CD8-positive, alpha-beta memory T cell (primary cell): ENCODE data around the gene PREPL. TPM values are rescaled to one million over a fixed set of nuclear protein-coding genes. Genes with fewer than 3 reads are reported as not detected.
A peak's percentile ranks its signal among the peaks of the same experiment; 100 is the strongest.

ENCODE experiments used
- CTCF ChIA-PET: fragments of 350-600 bp; sonication (Branson Sonifier 250); formaldehyde crosslinking; loops from one replicate; lab custom pipeline; 2021; ENCODE audit warnings: antibody characterized with exemption; lab: Charles Lee
- POLR2A ChIA-PET: fragments of 350-600 bp; sonication (Branson Sonifier 250); formaldehyde crosslinking; loops from one replicate; lab custom pipeline; 2021; ENCODE audit warnings: antibody characterized with exemption; lab: Charles Lee
- DNase-seq, 5 donors: peaks; one replicate each; pipeline versions ENCODE4 v3.0.0 to v3.0.0-alpha.2; 2020 to 2022; ENCODE audit warnings: mixed read lengths in 1 of 5
- H3K27ac ChIP-seq: one replicate; pipeline ENCODE4 v1.7.0; 2013; ENCODE audit warnings: low read depth, mild to moderate bottlenecking, low read length, moderate library complexity
- H3K27me3 ChIP-seq: 2 replicates; pipeline ENCODE4 v1.7.0; 2013; ENCODE audit warnings: low read length, mild to moderate bottlenecking; ENCODE audit not compliant: insufficient read depth, poor library complexity, severe bottlenecking
- H3K36me3 ChIP-seq: 2 replicates; pipeline ENCODE4 v1.7.0; 2013; ENCODE audit warnings: mild to moderate bottlenecking, low read length, moderate library complexity; ENCODE audit not compliant: insufficient read depth
- H3K4me1 ChIP-seq: 2 replicates; pipeline ENCODE4 v1.7.0; 2013; ENCODE audit warnings: mild to moderate bottlenecking, low read length, moderate library complexity; ENCODE audit not compliant: insufficient read depth
- H3K4me3 ChIP-seq: 2 replicates; pipeline ENCODE4 v1.7.0; 2013; ENCODE audit warnings: mild to moderate bottlenecking, low read length
- H3K9me3 ChIP-seq: 2 replicates; pipeline ENCODE4 v1.7.0; 2013; ENCODE audit warnings: mild to moderate bottlenecking, low read length
- H3K27ac Mint-ChIP-seq, 8 donors: one replicate each; pipeline ENCODE4 v1.8.0; 2020 to 2021; ENCODE audit warnings: mixed read lengths in 8 of 8, mild to moderate bottlenecking in 6 of 8, inconsistent platforms in 3 of 8, moderate library complexity in 3 of 8
- H3K27me3 Mint-ChIP-seq, 2 donors: one replicate each; pipeline ENCODE4 v1.8.0; 2020 to 2021; ENCODE audit warnings: mixed read lengths in 2 of 2, mild to moderate bottlenecking in 1 of 2, moderate library complexity in 1 of 2
- H3K36me3 Mint-ChIP-seq, 3 donors: one replicate each; pipeline ENCODE4 v1.8.0; 2020 to 2021; ENCODE audit warnings: mixed read lengths in 3 of 3, inconsistent platforms in 1 of 3, mild to moderate bottlenecking in 1 of 3
- H3K4me1 Mint-ChIP-seq, 3 donors: one replicate each; pipeline ENCODE4 v1.8.0; 2020 to 2021; ENCODE audit warnings: mixed read lengths in 3 of 3, inconsistent platforms in 1 of 3, mild to moderate bottlenecking in 1 of 3
- H3K4me3 Mint-ChIP-seq, 7 donors: one replicate each; pipeline ENCODE4 v1.8.0; 2020 to 2021; ENCODE audit warnings: mixed read lengths in 7 of 7, mild to moderate bottlenecking in 6 of 7, moderate library complexity in 4 of 7, inconsistent platforms in 2 of 7
- H3K9me3 Mint-ChIP-seq, 5 donors: one replicate each; pipeline ENCODE4 v1.8.0; 2020 to 2022; ENCODE audit warnings: mixed read lengths in 5 of 5, mild to moderate bottlenecking in 3 of 5, moderate library complexity in 2 of 5, inconsistent platforms in 1 of 5
- polyA plus RNA-seq: library from polyadenylated mRNA; unstranded; fragments of 300-500 nt; fragmentation: Illumina TruSeq; gene quantifications from one replicate; pipeline ENCODE4 v1.2.3, GENCODE V29; 2021
- total RNA-seq, 2 experiments: library from RNA; stranded (reverse); gene quantifications; one replicate each; pipeline ENCODE4 v1.2.3, GENCODE V29; 2021

Gene PREPL
- total and polyA plus RNA-seq, 3 experiments from 2014 or later: 21.1 to 37.5 (median 37.0) TPM

- Mint-ChIP-seq H3K4me3 (no peak overlapping the region), H3K27ac (no peak overlapping the region), H3K9me3 (no peaks in the 10 kb centered on the region), H3K36me3 (no peaks in the 10 kb centered on the region), H3K4me1 (peaks cover 4 to 10% (median 8%) of the 10 kb centered on the region in 3 donors), H3K27me3 (peaks cover 8 to 22% of the 10 kb centered on the region in 2 donors)
- no peaks in the 10 kb centered on the region for H3K36me3 ChIP-seq
- no peak overlapping the region for H3K4me3 ChIP-seq
- no peaks in the 10 kb centered on the region for H3K27me3 ChIP-seq
- H3K4me1 ChIP-seq: no peaks in the 10 kb centered on the region
- DNase-seq: no peak
- ChIA-PET POLR2A (no interaction called here), CTCF (interaction anchor here (0.6 to 0.9 kb wide), 3 partner anchors 26 to 1460 kb away, joined by 3 read pairs; no protein-coding TSS in a partner anchor)
- H3K27ac ChIP-seq: no peak overlapping the region
- no peaks in the 10 kb centered on the region for H3K9me3 ChIP-seq
Observed at GRCh38 chr2:44291281-44292248, 69.7 kb downstream of the PREPL start.

DNA sequence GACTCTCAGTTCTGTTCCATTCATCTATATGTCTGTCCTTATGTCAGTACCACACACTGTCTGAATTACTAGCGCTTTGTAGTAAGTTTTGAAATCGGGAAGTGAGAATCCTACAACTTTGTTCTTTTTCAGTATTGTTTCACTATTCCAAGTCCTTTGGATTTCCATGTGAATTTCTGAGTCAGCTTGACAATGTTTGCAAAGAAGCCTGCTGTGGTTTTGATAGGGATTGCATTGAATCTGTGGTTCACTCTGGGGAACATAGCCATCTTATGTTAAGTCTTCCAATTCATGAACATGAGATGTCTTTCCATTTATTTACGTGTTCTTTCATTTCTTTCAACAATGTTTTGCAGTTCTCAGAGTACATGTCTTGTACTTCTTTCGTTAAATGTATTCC is 71.0 kb downstream of the PREPL start:
- no peaks in the 10 kb centered on the region for H3K4me1 Mint-ChIP-seq
- POLR2A ChIA-PET: no interaction called here
- H3K4me3 ChIP-seq: no peak overlapping the region
- CTCF ChIA-PET: no interaction called here
- H3K27me3 ChIP-seq: no peaks in the 10 kb centered on the region
- H3K4me3 Mint-ChIP-seq: no peak overlapping the region
- no peaks in the 10 kb centered on the region for H3K36me3 ChIP-seq
- no peaks in the 10 kb centered on the region for H3K4me1 ChIP-seq
- H3K9me3 ChIP-seq: no peaks in the 10 kb centered on the region
- DNase-seq: no peak
- peaks cover 9 to 22% of the 10 kb centered on the region in 2 donors for H3K27me3 Mint-ChIP-seq
- H3K27ac ChIP-seq: no peak overlapping the region
- H3K36me3 Mint-ChIP-seq: no peaks in the 10 kb centered on the region
- peaks cover 0 to 1% (median 0%) of the 10 kb centered on the region in 5 donors for H3K9me3 Mint-ChIP-seq
- no peak overlapping the region for H3K27ac Mint-ChIP-seq

GRCh38 chr2:44286884-44287638 is 74.2 kb downstream of the PREPL start:
- Histone ChIP-seq H3K36me3 (no peaks in the 10 kb centered on the region), H3K9me3 (no peaks in the 10 kb centered on the region), H3K4me3 (no peak overlapping the region), H3K27me3 (no peaks in the 10 kb centered on the region), H3K4me1 (no peaks in the 10 kb centered on the region), H3K27ac (no peak overlapping the region)
- Mint-ChIP-seq H3K27me3 (peaks cover 7 to 12% of the 10 kb centered on the region in 2 donors), H3K9me3 (peaks cover 0 to 1% (median 0%) of the 10 kb centered on the region in 5 donors), H3K27ac (no peak overlapping the region), H3K36me3 (no peaks in the 10 kb centered on the region), H3K4me1 (no peaks in the 10 kb centered on the region), H3K4me3 (no peak overlapping the region)
- no peak for DNase-seq
- ChIA-PET CTCF (interaction anchor here (1.1 kb wide), 1 partner anchor 9 kb away, joined by 3 read pairs; no protein-coding TSS in a partner anchor), POLR2A (no interaction called here)

DNA sequence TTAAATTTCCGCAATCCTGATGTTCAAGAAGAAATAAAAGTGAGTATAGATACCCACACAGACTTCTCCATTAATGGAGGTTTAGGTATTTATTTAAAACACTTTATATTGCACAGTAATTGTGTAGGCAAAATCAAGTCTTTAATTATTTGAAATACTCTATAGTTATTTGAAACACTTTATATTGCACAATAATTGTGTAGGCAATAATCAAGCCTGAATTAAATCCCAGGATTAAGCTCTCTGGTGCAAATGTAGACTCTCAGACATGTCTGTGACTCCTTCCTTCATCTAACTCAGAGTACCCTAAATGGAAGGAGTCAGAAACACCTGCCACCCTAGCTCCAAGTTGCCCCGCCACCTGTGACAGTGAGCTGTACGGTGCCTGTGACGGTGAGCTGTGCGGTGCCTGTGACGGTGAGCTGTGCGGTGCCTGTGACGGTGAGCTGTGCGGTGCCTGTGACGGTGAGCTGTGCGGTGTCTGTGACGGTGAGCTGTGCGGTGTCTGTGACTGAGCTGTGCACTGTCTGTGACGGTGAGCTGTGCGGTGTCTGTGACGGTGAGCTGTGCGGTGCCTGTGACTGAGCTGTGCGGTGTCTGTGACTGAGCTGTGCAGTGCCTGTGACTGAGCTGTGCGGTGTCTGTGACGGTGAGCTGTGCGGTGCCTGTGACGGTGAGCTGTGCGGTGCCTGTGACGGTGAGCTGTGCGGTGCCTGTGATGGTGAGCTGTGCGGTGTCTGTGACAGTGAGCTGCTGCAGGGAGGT is 75.0 kb downstream of the PREPL start:
- Mint-ChIP-seq H3K36me3 (no peaks in the 10 kb centered on the region), H3K9me3 (peaks cover 0 to 1% (median 0%) of the 10 kb centered on the region in 5 donors), H3K27ac (no peak overlapping the region), H3K4me3 (no peak overlapping the region), H3K27me3 (peaks cover 7 to 8% of the 10 kb centered on the region in 2 donors), H3K4me1 (no peaks in the 10 kb centered on the region)
- Histone ChIP-seq H3K27me3 (no peaks in the 10 kb centered on the region), H3K9me3 (no peaks in the 10 kb centered on the region), H3K4me3 (no peak overlapping the region), H3K36me3 (no peaks in the 10 kb centered on the region), H3K4me1 (no peaks in the 10 kb centered on the region), H3K27ac (no peak overlapping the region)
- CTCF ChIA-PET: interaction anchor here (1.1 kb wide), 1 partner anchor 8 kb away, joined by 3 read pairs; no protein-coding TSS in a partner anchor
- POLR2A ChIA-PET: no interaction called here
- DNase-seq: no peak

- Mint-ChIP-seq H3K9me3 (peaks cover 0 to 1% (median 0%) of the 10 kb centered on the region in 5 donors), H3K36me3 (no peaks in the 10 kb centered on the region), H3K27ac (no peak overlapping the region), H3K4me1 (no peaks in the 10 kb centered on the region), H3K4me3 (no peak overlapping the region), H3K27me3 (peaks cover 6 to 8% of the 10 kb centered on the region in 2 donors)
- Histone ChIP-seq H3K4me1 (no peaks in the 10 kb centered on the region), H3K27me3 (no peaks in the 10 kb centered on the region), H3K9me3 (no peaks in the 10 kb centered on the region), H3K36me3 (no peaks in the 10 kb centered on the region), H3K27ac (no peak overlapping the region), H3K4me3 (no peak overlapping the region)
- DNase-seq: no peak
- CTCF ChIA-PET: no interaction called here
- POLR2A ChIA-PET: no interaction called here
Observed at GRCh38 chr2:44285174-44285573, 76.1 kb downstream of the PREPL start.

DNA sequence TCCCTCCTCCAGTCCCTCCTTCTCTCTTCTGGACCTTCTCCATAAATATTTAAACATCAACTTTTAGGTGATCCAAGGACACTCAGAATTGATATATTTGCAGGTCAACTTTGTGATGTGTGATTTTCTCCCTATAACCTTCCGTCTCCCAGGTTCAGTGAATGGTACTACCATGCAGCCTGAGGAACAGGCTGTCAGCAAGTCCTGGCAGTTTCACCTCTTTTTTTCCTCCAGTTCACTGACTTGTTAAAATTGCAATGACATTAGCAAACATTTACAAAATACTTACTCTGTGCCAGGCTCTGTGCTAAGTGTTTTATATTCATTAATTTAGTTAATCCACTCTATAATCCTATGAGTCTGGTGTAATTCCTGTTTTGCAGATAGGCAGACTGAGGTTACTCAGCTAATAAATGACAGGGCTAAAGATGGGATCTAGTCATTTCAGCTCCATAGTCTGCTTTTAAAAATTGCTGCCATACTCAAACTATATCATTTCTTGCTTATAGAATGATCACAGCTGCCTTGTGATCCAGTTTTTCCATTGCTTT is 78.1 kb downstream of the PREPL start:
- Mint-ChIP-seq H3K4me1 (no peaks in the 10 kb centered on the region), H3K27me3 (peaks cover 7 to 8% of the 10 kb centered on the region in 2 donors), H3K9me3 (peaks cover 0 to 1% (median 0%) of the 10 kb centered on the region in 5 donors), H3K27ac (peak overlapping the region in 1 of 8 donors; percentile 55), H3K4me3 (no peak overlapping the region), H3K36me3 (no peaks in the 10 kb centered on the region)
- no peak overlapping the region for H3K4me3 ChIP-seq
- no peak overlapping the region for H3K27ac ChIP-seq
- H3K27me3 ChIP-seq: no peaks in the 10 kb centered on the region
- H3K9me3 ChIP-seq: no peaks in the 10 kb centered on the region
- DNase-seq: no peak
- no peaks in the 10 kb centered on the region for H3K36me3 ChIP-seq
- ChIA-PET CTCF (no interaction called here), POLR2A (no interaction called here)
- H3K4me1 ChIP-seq: no peaks in the 10 kb centered on the region

GRCh38 chr2:44280869-44281268 is 80.4 kb downstream of the PREPL start:
- Histone ChIP-seq H3K9me3 (no peaks in the 10 kb centered on the region), H3K27me3 (no peaks in the 10 kb centered on the region), H3K4me1 (no peaks in the 10 kb centered on the region), H3K27ac (no peak overlapping the region), H3K36me3 (no peaks in the 10 kb centered on the region), H3K4me3 (no peak overlapping the region)
- no peaks in the 10 kb centered on the region for H3K9me3 Mint-ChIP-seq
- no peaks in the 10 kb centered on the region for H3K36me3 Mint-ChIP-seq
- H3K27ac Mint-ChIP-seq: no peak overlapping the region
- ChIA-PET CTCF (no interaction called here), POLR2A (no interaction called here)
- no peak overlapping the region for H3K4me3 Mint-ChIP-seq
- H3K27me3 Mint-ChIP-seq: peaks cover 7 to 8% of the 10 kb centered on the region in 2 donors
- no peak for DNase-seq
- H3K4me1 Mint-ChIP-seq: no peaks in the 10 kb centered on the region
